ENCODE measurements around the gene SEC22C. TPM values are rescaled to one million over a fixed set of nuclear protein-coding genes. Genes with fewer than 3 reads are reported as not detected.
"Not testable (repeated sequence)": the region's sequence is repeated elsewhere in the genome, so short reads cannot be mapped to it uniquely, and the experiment has no call there.

The SEC22C gene
- total and polyA plus RNA-seq, 2 donors (not counting 1 experiment from before 2014, with no cell fraction given) = 50.8 to 86.0 TPM

GRCh38 chr3:42600958-42601675 is 19.4 kb upstream of the SEC22C start:
- H3K4me3 ChIP-seq (replicated peaks in 1 of 4; ENCODE audit: control extremely low read depth in 1 of 4, insufficient read depth in 1 of 4, low read depth in 3 of 4, low read length in 4 of 4) = peak overlapping the region; percentile 57 to 97 (median 78)
- TF ChIP-seq CTCF (conservative IDR thresholded peaks at IDR 0.05 in 1 of 2, IDR thresholded peaks at IDR 0.05 in 1 of 2; ENCODE audit: low read depth in 1 of 2, low read length in 2 of 2) (peak in 1 of 2 donors; percentile 15), EZH2 (IDR thresholded peaks at IDR 0.05; ENCODE audit: low read length, missing control alignments) (no peak)
- H3K9ac ChIP-seq (ENCODE audit: insufficient read depth, low read length) = peak overlapping the region; percentile 91
- H3K79me2 ChIP-seq (ENCODE audit: control insufficient read depth, insufficient read depth, low read length) = peaks cover 50% of the 10 kb centered on the region
- H3K36me3 ChIP-seq (ENCODE audit: control insufficient read depth, insufficient read depth, low read length) = no peaks in the 10 kb centered on the region
- H4K20me1 ChIP-seq (ENCODE audit: control insufficient read depth, extremely low read depth, insufficient read depth, low read length) = peaks cover 3% of the 10 kb centered on the region
- no peaks in the 10 kb centered on the region for H3K9me3 ChIP-seq (ENCODE audit: control insufficient read depth, insufficient read depth, low read depth, low read length)
- peaks cover 3% of the 10 kb centered on the region for H3K4me1 ChIP-seq (ENCODE audit: control insufficient read depth, extremely low read depth, insufficient read depth, low read length)
- peak overlapping the region; percentile 33 for H2AFZ ChIP-seq (ENCODE audit: low read length)
- peak overlapping the region; percentile 76 for H3K27ac ChIP-seq (ENCODE audit: insufficient read depth, low read length)
- H3K4me2 ChIP-seq (ENCODE audit: extremely low read depth, insufficient read depth, low read length) = peak overlapping the region; percentile 80
- H3K27me3 ChIP-seq (ENCODE audit: control insufficient read depth, insufficient read depth, low read length) = no peaks in the 10 kb centered on the region
- DNase-seq (ENCODE audit: low read depth in 2 of 2) = peak; percentile 61 to 77

GRCh38 chr3:42600111-42600957 is 18.6 kb upstream of the SEC22C start, which contains the start of gene NKTR:
Gene NKTR, plus strand, starts transcription at chr3:42600686. Its CDS starts 321 bp downstream, at chr3:42601007.
- DNase-seq (ENCODE audit: low read depth in 2 of 2) = peak; percentile 97 to 98
- H3K27me3 ChIP-seq (ENCODE audit: control insufficient read depth, insufficient read depth, low read length) = no peaks in the 10 kb centered on the region
- peaks cover 3% of the 10 kb centered on the region for H3K4me1 ChIP-seq (ENCODE audit: control insufficient read depth, extremely low read depth, insufficient read depth, low read length)
- H3K27ac ChIP-seq (ENCODE audit: insufficient read depth, low read length) = peak within 1 kb of the TSS; percentile 76
- peak within 1 kb of the TSS; percentile 57 to 97 (median 78) for H3K4me3 ChIP-seq (replicated peaks in 1 of 4; ENCODE audit: control extremely low read depth in 1 of 4, insufficient read depth in 1 of 4, low read depth in 3 of 4, low read length in 4 of 4)
- peak within 1 kb of the TSS; percentile 93 for H2AFZ ChIP-seq (ENCODE audit: low read length)
- H4K20me1 ChIP-seq (ENCODE audit: control insufficient read depth, extremely low read depth, insufficient read depth, low read length) = no peaks in the 10 kb centered on the region
- peak within 1 kb of the TSS; percentile 83 for H3K4me2 ChIP-seq (ENCODE audit: extremely low read depth, insufficient read depth, low read length)
- no peaks in the 10 kb centered on the region for H3K36me3 ChIP-seq (ENCODE audit: control insufficient read depth, insufficient read depth, low read length)
- H3K9me3 ChIP-seq (ENCODE audit: control insufficient read depth, insufficient read depth, low read depth, low read length) = no peaks in the 10 kb centered on the region
- TF ChIP-seq CTCF (conservative IDR thresholded peaks at IDR 0.05 in 1 of 2, IDR thresholded peaks at IDR 0.05 in 1 of 2; ENCODE audit: low read depth in 1 of 2, low read length in 2 of 2) (no peak), EZH2 (IDR thresholded peaks at IDR 0.05; ENCODE audit: low read length, missing control alignments) (no peak)
- H3K9ac ChIP-seq (ENCODE audit: insufficient read depth, low read length) = peak within 1 kb of the TSS; percentile 91
- H3K79me2 ChIP-seq (ENCODE audit: control insufficient read depth, insufficient read depth, low read length) = peaks cover 42% of the 10 kb centered on the region

DNA sequence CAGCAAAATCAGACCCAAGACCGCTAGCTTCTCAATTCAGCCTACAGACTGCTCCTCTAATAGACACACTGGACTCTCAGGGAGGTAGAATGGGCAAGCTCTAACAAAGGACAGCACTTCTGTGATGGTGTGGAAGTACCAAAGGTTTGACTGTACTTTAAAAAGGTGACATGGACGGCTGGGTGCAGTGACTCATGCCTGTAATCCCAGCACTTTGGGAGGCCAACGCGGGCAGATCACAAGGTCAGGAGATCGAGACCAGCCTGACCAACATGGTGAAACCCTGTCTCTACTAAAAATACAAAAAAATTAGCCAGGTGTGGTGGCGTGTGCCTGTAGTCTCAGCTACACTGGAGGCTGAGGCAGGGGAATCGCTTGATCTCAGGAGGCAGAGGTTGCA is 15.3 kb upstream of the SEC22C start:
- not testable (repeated sequence) for H4K20me1 ChIP-seq (ENCODE audit: control insufficient read depth, extremely low read depth, insufficient read depth, low read length); H3K4me1 ChIP-seq (ENCODE audit: control insufficient read depth, extremely low read depth, insufficient read depth, low read length); H3K27ac ChIP-seq (ENCODE audit: insufficient read depth, low read length); H3K4me3 ChIP-seq (replicated peaks in 1 of 4; ENCODE audit: control extremely low read depth in 1 of 4, insufficient read depth in 1 of 4, low read depth in 3 of 4, low read length in 4 of 4); DNase-seq (ENCODE audit: low read depth in 2 of 2); H3K36me3 ChIP-seq (ENCODE audit: control insufficient read depth, insufficient read depth, low read length); H3K27me3 ChIP-seq (ENCODE audit: control insufficient read depth, insufficient read depth, low read length); H3K9me3 ChIP-seq (ENCODE audit: control insufficient read depth, insufficient read depth, low read depth, low read length); H2AFZ ChIP-seq (ENCODE audit: low read length); H3K9ac ChIP-seq (ENCODE audit: insufficient read depth, low read length); H3K4me2 ChIP-seq (ENCODE audit: extremely low read depth, insufficient read depth, low read length)
- peaks cover 10% of the 10 kb centered on the region for H3K79me2 ChIP-seq (ENCODE audit: control insufficient read depth, insufficient read depth, low read length)
